Measurements from ENCODE around the gene HOXB3. TPM values are rescaled to one million over a fixed set of nuclear protein-coding genes. Genes with fewer than 3 reads are reported as not detected.
A peak's percentile ranks its signal among the peaks of the same experiment; 100 is the strongest.

Gene HOXB3
- total RNA-seq, 2 experiments from 2014 or later = 11.9 to 12.9 TPM

DNA sequence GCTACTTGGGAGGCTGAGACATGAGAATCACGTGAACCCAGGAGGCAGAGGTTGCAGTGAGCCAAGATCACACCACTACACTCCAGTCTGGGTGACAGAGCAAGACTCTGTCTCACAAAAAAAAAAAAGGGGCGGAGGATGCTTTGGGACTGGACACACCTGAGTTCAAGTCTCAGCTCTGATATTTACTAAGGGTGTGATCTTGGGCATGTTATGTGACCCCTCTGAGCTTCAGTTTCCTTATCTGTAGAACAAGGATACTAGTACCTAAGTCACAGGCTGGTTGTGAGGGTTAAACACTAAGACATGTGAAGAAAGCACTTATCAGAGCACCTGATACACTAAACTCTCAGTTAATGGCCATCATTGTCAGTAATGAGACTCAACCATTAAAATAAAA lies 85.1 kb downstream of the HOXB3 start:
- Mint-ChIP-seq H3K27me3 (peaks cover 21% of the 10 kb centered on the region), H3K9me3 (ENCODE audit: low read depth) (no peaks in the 10 kb centered on the region), H3K4me3 (no peak overlapping the region), H3K4me1 (peaks cover 35% of the 10 kb centered on the region), H3K36me3 (peaks cover 1% of the 10 kb centered on the region), H3K27ac (peak overlapping the region; percentile 79)
- ATAC-seq (no peak), DNase-seq (no peak)
- CTCF ChIA-PET = interaction anchor here (0.9 to 5.2 kb wide), 8 partner anchors 9 to 534 kb away, joined by 3 to 43 read pairs (median 4); partner anchors contain the start of genes CDK5RAP3 and HOXB5

DNA sequence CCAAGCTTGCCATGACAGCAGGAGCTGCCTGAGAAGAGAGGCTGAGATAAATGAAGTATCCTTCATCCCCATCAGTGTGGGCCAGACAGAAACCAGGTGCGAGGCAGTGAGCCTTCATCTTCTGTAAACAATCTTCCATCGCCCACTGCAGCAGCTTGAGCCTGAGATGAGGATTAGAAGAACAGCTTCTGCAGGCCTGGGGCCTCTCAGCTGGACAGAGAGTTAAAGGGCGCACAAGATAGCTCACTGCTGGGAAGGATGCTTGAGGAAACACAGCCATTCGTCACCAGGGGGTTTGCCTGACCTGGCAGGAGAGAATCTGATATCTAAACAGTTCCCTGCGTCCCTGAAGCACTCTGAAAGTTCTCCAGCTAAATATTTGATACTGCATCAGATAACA lies 86.3 kb downstream of the HOXB3 start:
- no peak for ATAC-seq
- CTCF ChIA-PET = interaction anchor here (0.6 to 5.2 kb wide), 8 partner anchors 10 to 835 kb away, joined by 3 to 43 read pairs (median 4); partner anchors contain the start of gene HOXB5
- Mint-ChIP-seq H3K27ac (no peak overlapping the region), H3K27me3 (peaks cover 21% of the 10 kb centered on the region), H3K36me3 (no peaks in the 10 kb centered on the region), H3K4me1 (peaks cover 31% of the 10 kb centered on the region), H3K4me3 (no peak overlapping the region), H3K9me3 (ENCODE audit: low read depth) (no peaks in the 10 kb centered on the region)
- DNase-seq = no peak

DNA sequence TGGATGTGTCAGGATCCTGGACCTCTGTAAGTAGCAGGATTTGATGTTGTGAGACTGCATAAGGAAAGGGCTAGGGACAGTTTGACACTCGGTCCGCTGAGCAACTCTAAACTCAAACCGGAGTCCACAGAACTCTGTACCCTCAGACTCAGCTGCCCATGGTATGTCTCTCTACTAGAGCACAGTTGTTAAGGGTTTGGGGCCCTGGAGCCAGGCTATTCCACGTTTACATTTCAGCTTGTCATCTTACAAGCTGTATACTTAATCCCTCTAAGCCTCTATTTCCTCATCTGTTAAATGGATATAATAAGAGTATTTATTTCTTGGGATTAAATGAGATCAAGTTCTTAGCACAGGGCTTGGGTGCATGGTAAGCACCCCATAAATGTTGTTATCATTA lies 87.1 kb downstream of the HOXB3 start:
- H3K36me3 Mint-ChIP-seq = no peaks in the 10 kb centered on the region
- CTCF ChIA-PET = interaction anchor here (1.3 to 5.2 kb wide), 4 partner anchors 10 to 162 kb away, joined by 3 to 43 read pairs (median 4); no protein-coding TSS in a partner anchor

DNA sequence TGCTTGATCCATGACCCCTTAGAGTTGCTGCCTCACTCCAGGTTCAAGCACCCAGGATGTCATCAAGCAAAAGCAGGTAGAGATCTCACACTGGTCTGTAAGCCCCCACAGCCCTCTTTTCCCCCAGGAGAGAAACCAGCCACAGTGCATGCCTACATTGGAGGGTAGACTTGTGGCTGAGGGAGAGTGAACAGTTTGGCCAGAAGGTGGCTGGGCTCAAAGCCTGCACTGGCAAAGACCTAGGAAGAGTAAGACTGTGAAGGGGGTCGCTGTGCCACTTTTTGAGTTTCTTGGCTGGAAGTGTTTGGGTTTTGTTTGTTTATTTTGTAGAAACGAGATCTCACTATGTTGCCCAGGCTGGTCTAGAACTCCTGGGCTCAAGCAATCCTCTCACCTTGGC lies 87.7 kb downstream of the HOXB3 start:
- DNase-seq (no peak), ATAC-seq (no peak)
- Mint-ChIP-seq H3K27ac (no peak overlapping the region), H3K27me3 (peaks cover 31% of the 10 kb centered on the region), H3K4me3 (no peak overlapping the region), H3K36me3 (no peaks in the 10 kb centered on the region), H3K4me1 (peaks cover 29% of the 10 kb centered on the region), H3K9me3 (ENCODE audit: low read depth) (no peaks in the 10 kb centered on the region)
- CTCF ChIA-PET = interaction anchor here (1.3 to 2.8 kb wide), 4 partner anchors 10 to 162 kb away, joined by 3 to 14 read pairs (median 4); no protein-coding TSS in a partner anchor

More for the DNA sequence above, 87.1 kb downstream of the HOXB3 start:
- no peak for ATAC-seq
- Mint-ChIP-seq H3K4me3 (no peak overlapping the region), H3K27me3 (peaks cover 27% of the 10 kb centered on the region), H3K27ac (no peak overlapping the region), H3K9me3 (ENCODE audit: low read depth) (no peaks in the 10 kb centered on the region), H3K4me1 (peaks cover 31% of the 10 kb centered on the region)
- no peak for DNase-seq

DNA sequence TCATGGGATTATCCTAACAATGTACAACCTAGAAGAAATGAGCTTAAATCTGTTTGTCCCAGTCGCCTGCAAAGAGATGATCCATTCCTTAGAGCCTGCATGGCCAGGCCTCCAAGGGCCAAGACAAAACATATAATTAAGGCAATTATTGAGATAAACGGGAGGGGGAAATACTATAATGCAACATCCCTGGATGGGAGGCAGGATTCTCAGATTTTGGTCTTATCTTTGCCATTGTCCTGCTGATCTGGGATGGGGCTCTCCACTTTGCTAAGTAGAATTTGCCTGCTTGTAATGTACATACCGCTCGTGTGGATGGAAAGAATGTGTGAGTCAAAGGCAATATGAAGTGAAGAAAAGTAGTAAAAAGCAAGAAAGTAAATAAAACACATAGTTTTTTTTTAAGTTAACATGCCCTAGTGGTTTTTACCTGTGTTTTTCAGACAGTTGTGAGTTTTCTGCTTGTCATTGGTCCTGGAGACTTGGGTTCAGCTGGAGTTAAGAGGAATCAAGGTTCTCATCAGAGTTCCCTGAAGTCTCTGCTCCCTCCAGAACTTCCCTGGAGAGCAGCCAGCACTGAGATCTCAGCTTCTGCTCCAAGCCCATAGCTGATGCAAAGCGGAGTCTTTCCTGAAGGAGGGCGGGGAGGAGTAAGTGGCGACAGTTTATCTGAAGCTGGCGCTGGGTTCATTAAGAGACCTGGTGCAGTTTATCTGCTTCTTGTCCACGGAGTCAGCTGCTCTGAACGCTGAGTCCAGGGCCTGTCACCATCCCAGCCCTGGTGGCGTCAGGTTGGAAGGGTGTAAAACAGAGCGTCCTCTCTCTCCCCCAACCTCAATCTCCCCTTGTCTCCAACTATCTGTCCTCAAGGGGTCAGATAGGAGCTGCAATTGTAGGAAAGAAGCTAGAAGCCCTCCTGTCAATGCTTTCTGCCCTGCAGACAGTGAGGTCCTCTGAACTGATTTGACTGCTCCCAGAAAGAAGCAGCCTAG lies 89.3 kb downstream of the HOXB3 start:
- H3K4me1 Mint-ChIP-seq = peaks cover 18% of the 10 kb centered on the region
- ATAC-seq (no peak), DNase-seq (no peak)
- no peak overlapping the region for H3K4me3 Mint-ChIP-seq
- CTCF ChIA-PET = interaction anchor here (0.9 to 2.8 kb wide), 6 partner anchors 8 to 149 kb away, joined by 3 to 14 read pairs (median 4); no protein-coding TSS in a partner anchor
- no peaks in the 10 kb centered on the region for H3K36me3 Mint-ChIP-seq
- no peak overlapping the region for H3K27ac Mint-ChIP-seq
- H3K27me3 Mint-ChIP-seq = peaks cover 37% of the 10 kb centered on the region
- no peaks in the 10 kb centered on the region for H3K9me3 Mint-ChIP-seq (ENCODE audit: low read depth)

DNA sequence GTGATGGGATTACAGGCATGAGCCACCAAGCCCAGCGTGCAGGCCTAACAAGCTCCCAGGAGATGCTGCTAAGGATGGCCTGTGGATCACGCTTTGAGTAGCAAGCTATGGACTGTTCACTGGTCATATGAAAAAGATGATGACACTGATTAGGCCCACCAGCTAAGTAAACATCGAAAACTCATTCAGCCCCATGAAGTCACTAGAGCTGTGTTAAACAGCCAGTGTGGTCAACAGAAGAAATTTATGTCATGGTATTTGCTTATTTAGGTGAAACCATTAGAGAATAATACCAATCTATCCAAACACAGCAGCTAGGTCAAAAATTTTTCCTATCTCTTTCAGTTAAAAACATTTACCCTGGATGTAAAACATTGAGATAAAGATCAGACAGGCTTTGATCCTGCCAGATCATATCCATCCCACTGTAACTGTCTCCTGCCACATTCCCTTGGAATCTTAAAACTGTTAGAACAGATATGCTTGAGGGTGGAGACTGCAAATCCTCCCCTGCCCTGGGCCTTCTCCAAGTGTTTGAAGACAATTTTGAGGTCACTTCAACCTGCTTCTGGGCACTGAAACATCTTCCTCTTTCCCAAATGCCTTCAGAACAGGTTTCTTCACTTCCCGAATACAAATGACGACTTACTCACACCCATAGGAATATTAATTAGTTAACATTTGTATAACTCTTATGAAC lies 90.2 kb downstream of the HOXB3 start:
- H3K27ac Mint-ChIP-seq = no peak overlapping the region
- peaks cover 38% of the 10 kb centered on the region for H3K27me3 Mint-ChIP-seq
- CTCF ChIA-PET = interaction anchor here (0.6 to 2.8 kb wide), 6 partner anchors 8 to 148 kb away, joined by 3 to 14 read pairs (median 5); partner anchors contain the start of gene HOXB5
- H3K36me3 Mint-ChIP-seq = no peaks in the 10 kb centered on the region
- no peaks in the 10 kb centered on the region for H3K9me3 Mint-ChIP-seq (ENCODE audit: low read depth)
- peaks cover 9% of the 10 kb centered on the region for H3K4me1 Mint-ChIP-seq
- no peak for DNase-seq
- H3K4me3 Mint-ChIP-seq = no peak overlapping the region
- no peak for ATAC-seq

DNA sequence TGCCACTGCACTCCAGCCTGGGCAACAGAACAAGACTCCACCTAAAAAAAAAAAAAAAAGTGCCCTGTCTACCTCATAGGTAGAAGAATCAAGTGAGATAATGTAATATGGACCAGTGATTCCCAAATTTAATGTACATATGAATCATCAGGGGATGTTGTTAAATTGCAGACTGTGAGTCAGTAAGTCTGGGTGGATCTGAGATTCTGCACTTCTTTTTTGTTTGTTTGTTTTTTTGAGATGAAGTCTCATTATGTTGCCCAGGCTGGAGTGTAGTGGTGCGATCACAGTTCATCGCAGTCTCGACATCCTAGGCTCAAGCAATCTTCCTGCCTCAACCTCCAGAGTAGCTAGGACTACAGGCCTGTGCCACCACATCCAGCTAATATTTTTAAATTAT lies 90.8 kb downstream of the HOXB3 start:
- ATAC-seq (no peak), DNase-seq (no peak)
- CTCF ChIA-PET = interaction anchor here (0.6 to 1.6 kb wide), 3 partner anchors 42 to 147 kb away, joined by 3 to 6 read pairs (median 6); partner anchors contain the start of gene HOXB5
- Mint-ChIP-seq H3K27me3 (peaks cover 43% of the 10 kb centered on the region), H3K36me3 (no peaks in the 10 kb centered on the region), H3K27ac (no peak overlapping the region), H3K9me3 (ENCODE audit: low read depth) (no peaks in the 10 kb centered on the region), H3K4me1 (peaks cover 3% of the 10 kb centered on the region), H3K4me3 (no peak overlapping the region)

Small RNA genes within 50 kb of the gene (microRNA-seq; reads per million reads assigned to microRNA genes)
- gene MIR196A1 = 16.2 reads per million, percentile 39 among the genes with 10 or more reads in this experiment

Other genes with a start within 250 kb of the HOXB3 start
- 10 to 100 TPM; 75.5 to 91.4 TPM for gene SKAP1, start 160.0 kb downstream of the HOXB3 start, total RNA-seq
- gene HOXB1, start 59.2 kb downstream of the HOXB3 start, total RNA-seq = not detected
- gene HOXB2, start 45.1 kb downstream of the HOXB3 start, total RNA-seq = 10 to 100 TPM; 17.2 to 17.5 TPM
- gene HOXB4, start 11.9 kb downstream of the HOXB3 start, total RNA-seq = 1 to 10 TPM; 7.8 TPM
- gene HOXB5, start 3.5 kb upstream of the HOXB3 start, total RNA-seq = under 1 TPM in 1 of 2 experiments, not detected in 1; 0.16 TPM
- 1 to 10 TPM in 1 of 2 experiments, under 1 TPM in 1; 0.58 to 1.1 TPM for gene HOXB6, start 14.7 kb upstream of the HOXB3 start, total RNA-seq
- 1 to 10 TPM; 1.7 TPM for gene HOXB7, start 20.8 kb upstream of the HOXB3 start, total RNA-seq
- gene HOXB8, start 25.1 kb upstream of the HOXB3 start, total RNA-seq = 1 to 10 TPM in 1 of 2 experiments, under 1 TPM in 1; 0.38 to 1.4 TPM
- 10 to 100 TPM in 1 of 2 experiments, 1 to 10 TPM in 1; 8.4 to 19.6 TPM for gene HOXB9, start 36.1 kb upstream of the HOXB3 start, total RNA-seq
- not detected for gene PRAC1, start 132.3 kb upstream of the HOXB3 start, total RNA-seq
- not detected for gene PRAC2, start 132.9 kb upstream of the HOXB3 start, total RNA-seq
- gene HOXB13, start 138.5 kb upstream of the HOXB3 start, total RNA-seq = not detected
- not detected for gene TTLL6, start 227.0 kb upstream of the HOXB3 start, total RNA-seq
- 100 to 1,000 TPM; 165 to 170 TPM for gene CALCOCO2, start 240.8 kb upstream of the HOXB3 start, total RNA-seq